ENCODE measurements around the gene CDH6.
"Not testable (repeated sequence)": the region's sequence is repeated elsewhere in the genome, so short reads cannot be mapped to it uniquely, and the experiment has no call there.

The CDH6 gene

GRCh38 chr5:31357038-31357437 lies 163.6 kb downstream of the CDH6 start:
- no peak overlapping the region for H3K4me3 Mint-ChIP-seq
- DNase-seq (ENCODE audit: low spot score in 2 of 2), result no peak
- no peak overlapping the region for H3K27ac Mint-ChIP-seq
- ATAC-seq, result no peak
- H3K9me3 Mint-ChIP-seq, result peaks cover 6% of the 10 kb centered on the region
- H3K36me3 Mint-ChIP-seq, result no peaks in the 10 kb centered on the region
- no peaks in the 10 kb centered on the region for H3K4me1 Mint-ChIP-seq

- Mint-ChIP-seq H3K27ac (no peak overlapping the region), H3K4me1 (no peaks in the 10 kb centered on the region), H3K4me3 (no peak overlapping the region), H3K36me3 (no peaks in the 10 kb centered on the region), H3K9me3 (peaks cover 6% of the 10 kb centered on the region)
- DNase-seq (ENCODE audit: low spot score in 2 of 2), result no peak
- no peak for ATAC-seq
Observed at GRCh38 chr5:31359839-31360238, 166.4 kb downstream of the CDH6 start.

- no peaks in the 10 kb centered on the region for H3K36me3 Mint-ChIP-seq
- no peak for DNase-seq (ENCODE audit: low spot score in 2 of 2)
- no peak overlapping the region for H3K4me3 Mint-ChIP-seq
- H3K4me1 Mint-ChIP-seq, result no peaks in the 10 kb centered on the region
- H3K9me3 Mint-ChIP-seq, result peaks cover 3% of the 10 kb centered on the region
- no peak for ATAC-seq
- no peak overlapping the region for H3K27ac Mint-ChIP-seq
Observed at GRCh38 chr5:31361234-31361633, 167.7 kb downstream of the CDH6 start.

GRCh38 chr5:31361704-31362528 lies 168.4 kb downstream of the CDH6 start:
- not testable (repeated sequence) for H3K27ac Mint-ChIP-seq; DNase-seq (ENCODE audit: low spot score in 2 of 2); H3K9me3 Mint-ChIP-seq; ATAC-seq; H3K4me1 Mint-ChIP-seq; H3K4me3 Mint-ChIP-seq; H3K36me3 Mint-ChIP-seq

GRCh38 chr5:31362529-31362900 lies 169.0 kb downstream of the CDH6 start:
- Mint-ChIP-seq H3K9me3 (peaks cover 2% of the 10 kb centered on the region), H3K36me3 (no peaks in the 10 kb centered on the region), H3K4me3 (no peak overlapping the region), H3K4me1 (no peaks in the 10 kb centered on the region), H3K27ac (no peak overlapping the region)
- ATAC-seq (no peak), DNase-seq (ENCODE audit: low spot score in 2 of 2) (no peak)

GRCh38 chr5:31362931-31363568 lies 169.6 kb downstream of the CDH6 start:
- Mint-ChIP-seq H3K4me1 (no peaks in the 10 kb centered on the region), H3K27ac (no peak overlapping the region), H3K9me3 (no peaks in the 10 kb centered on the region), H3K4me3 (no peak overlapping the region), H3K36me3 (no peaks in the 10 kb centered on the region)
- DNase-seq (ENCODE audit: low spot score in 2 of 2) (no peak), ATAC-seq (no peak)

- H3K9me3 Mint-ChIP-seq, result no peaks in the 10 kb centered on the region
- no peaks in the 10 kb centered on the region for H3K4me1 Mint-ChIP-seq
- ATAC-seq, result no peak
- H3K36me3 Mint-ChIP-seq, result no peaks in the 10 kb centered on the region
- DNase-seq (ENCODE audit: low spot score in 2 of 2), result no peak
- no peak overlapping the region for H3K4me3 Mint-ChIP-seq
- no peak overlapping the region for H3K27ac Mint-ChIP-seq
Observed at GRCh38 chr5:31364881-31365636, 171.6 kb downstream of the CDH6 start.

GRCh38 chr5:31365776-31366175 lies 172.3 kb downstream of the CDH6 start:
- no peaks in the 10 kb centered on the region for H3K9me3 Mint-ChIP-seq
- H3K4me3 Mint-ChIP-seq, result no peak overlapping the region
- no peaks in the 10 kb centered on the region for H3K36me3 Mint-ChIP-seq
- DNase-seq (ENCODE audit: low spot score in 2 of 2) (no peak), ATAC-seq (no peak)
- H3K4me1 Mint-ChIP-seq, result no peaks in the 10 kb centered on the region
- no peak overlapping the region for H3K27ac Mint-ChIP-seq

- ATAC-seq (no peak), DNase-seq (ENCODE audit: low spot score in 2 of 2) (no peak)
- no peaks in the 10 kb centered on the region for H3K4me1 Mint-ChIP-seq
- no peak overlapping the region for H3K4me3 Mint-ChIP-seq
- H3K27ac Mint-ChIP-seq, result no peak overlapping the region
- no peaks in the 10 kb centered on the region for H3K36me3 Mint-ChIP-seq
- H3K9me3 Mint-ChIP-seq, result no peaks in the 10 kb centered on the region
Observed at GRCh38 chr5:31366941-31367340, 173.5 kb downstream of the CDH6 start.

GRCh38 chr5:31372124-31372523 lies 178.6 kb downstream of the CDH6 start:
- DNase-seq (ENCODE audit: low spot score in 2 of 2), result no peak
- Mint-ChIP-seq H3K9me3 (no peaks in the 10 kb centered on the region), H3K27ac (no peak overlapping the region), H3K4me3 (no peak overlapping the region), H3K36me3 (no peaks in the 10 kb centered on the region), H3K4me1 (no peaks in the 10 kb centered on the region)
- ATAC-seq, result no peak

- H3K4me1 Mint-ChIP-seq, result no peaks in the 10 kb centered on the region
- no peaks in the 10 kb centered on the region for H3K36me3 Mint-ChIP-seq
- no peaks in the 10 kb centered on the region for H3K9me3 Mint-ChIP-seq
- no peak for ATAC-seq
- no peak overlapping the region for H3K4me3 Mint-ChIP-seq
- no peak for DNase-seq (ENCODE audit: low spot score in 2 of 2)
- H3K27ac Mint-ChIP-seq, result no peak overlapping the region
Observed at GRCh38 chr5:31375999-31376720, 182.7 kb downstream of the CDH6 start.

- ATAC-seq (no peak), DNase-seq (ENCODE audit: low spot score in 2 of 2) (no peak)
- no peak overlapping the region for H3K4me3 Mint-ChIP-seq
- H3K36me3 Mint-ChIP-seq, result no peaks in the 10 kb centered on the region
- no peak overlapping the region for H3K27ac Mint-ChIP-seq
- no peaks in the 10 kb centered on the region for H3K9me3 Mint-ChIP-seq
- no peaks in the 10 kb centered on the region for H3K4me1 Mint-ChIP-seq
Observed at GRCh38 chr5:31377274-31377946, 183.9 kb downstream of the CDH6 start.

- H3K9me3 Mint-ChIP-seq, result no peaks in the 10 kb centered on the region
- DNase-seq (ENCODE audit: low spot score in 2 of 2), result no peak
- ATAC-seq, result peak; percentile 27
- H3K4me3 Mint-ChIP-seq, result no peak overlapping the region
- H3K36me3 Mint-ChIP-seq, result no peaks in the 10 kb centered on the region
- no peak overlapping the region for H3K27ac Mint-ChIP-seq
- no peaks in the 10 kb centered on the region for H3K4me1 Mint-ChIP-seq
Observed at GRCh38 chr5:31378136-31378535, 184.7 kb downstream of the CDH6 start.

All from stimulated activated effector memory CD8-positive, alpha-beta T cell treated with anti-CD3 and anti-CD28 coated beads, Interleukin-12 subunit alpha, Interleukin-12 subunit beta, amount 100 ng/mL, for 72 hours (primary cell).